ENCODE data around the gene SPEF1. TPM values are rescaled to one million over a fixed set of nuclear protein-coding genes. Genes with fewer than 3 reads are reported as not detected.

Gene SPEF1
- total RNA-seq, 1 experiment from 2014 or later: 0.34 TPM

DNA sequence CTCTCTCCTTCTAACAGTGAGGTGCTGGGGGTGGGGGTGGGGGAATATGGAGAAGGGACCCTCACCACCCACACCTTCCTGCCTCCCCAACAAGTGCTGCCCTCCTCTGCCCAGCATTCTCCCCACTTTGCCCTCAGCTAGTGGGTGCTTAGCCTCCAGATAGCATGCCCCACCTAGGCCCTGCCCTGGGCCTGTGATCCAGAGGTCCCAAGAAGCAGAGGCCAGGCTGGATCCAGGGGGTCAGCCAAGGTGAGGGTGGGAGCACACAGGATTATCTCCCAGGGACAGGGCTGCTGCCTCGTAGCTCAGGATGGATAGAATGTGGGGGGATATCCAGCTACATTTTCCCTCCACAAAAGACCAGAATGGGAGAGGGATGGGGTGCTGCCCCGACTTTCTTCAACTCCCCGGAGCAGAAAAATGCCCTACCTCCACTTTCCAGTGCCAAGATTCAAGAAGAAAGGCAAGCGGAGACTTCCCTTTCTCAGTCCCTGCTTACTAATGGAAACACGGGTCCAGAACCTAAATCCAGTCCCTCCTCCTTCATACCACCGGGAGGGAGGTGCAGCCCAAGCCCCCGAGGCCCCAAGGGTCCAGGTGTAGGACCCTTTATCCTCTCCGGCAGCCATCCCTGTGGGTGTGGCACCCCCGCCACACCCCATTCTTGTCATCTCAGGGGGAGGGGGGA lies 14.7 kb downstream of the SPEF1 start:
- no peak for DNase-seq (ENCODE audit: low read depth)

DNA sequence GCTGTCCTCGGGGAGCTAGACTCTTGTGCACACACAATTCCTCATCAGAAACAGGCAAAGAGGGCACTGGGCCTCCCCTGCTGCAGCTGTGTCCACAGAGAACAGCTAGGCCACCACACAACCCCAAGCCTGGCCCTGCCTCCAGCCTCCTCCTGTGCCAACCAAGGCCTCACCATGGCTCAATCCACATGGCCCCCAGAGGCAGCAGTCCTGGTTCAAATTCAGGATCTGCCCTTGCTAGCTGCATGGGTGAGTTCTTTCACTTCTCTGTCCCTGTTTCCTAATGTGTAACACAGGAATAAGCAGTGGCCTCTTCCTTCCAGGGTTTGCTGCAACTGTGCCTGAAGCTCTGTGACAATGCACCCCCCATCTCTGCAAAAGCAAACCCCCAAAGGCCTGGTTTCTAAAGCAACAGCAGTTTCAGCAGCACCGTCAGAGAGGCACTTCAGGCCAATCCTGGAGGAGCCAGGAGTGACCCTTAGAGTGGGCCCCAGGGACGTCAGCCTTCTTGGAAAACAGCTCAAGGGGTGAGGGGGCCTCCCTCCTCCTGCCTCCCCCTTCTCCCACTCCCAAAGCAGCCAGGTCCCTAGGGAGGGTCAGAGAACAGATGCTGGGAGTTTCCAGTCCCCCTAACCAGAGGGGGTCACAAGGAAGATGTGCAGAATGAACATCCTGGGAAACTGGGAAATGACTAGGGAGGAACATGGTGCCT lies 15.9 kb downstream of the SPEF1 start:
- no peak for DNase-seq (ENCODE audit: low read depth)

DNA sequence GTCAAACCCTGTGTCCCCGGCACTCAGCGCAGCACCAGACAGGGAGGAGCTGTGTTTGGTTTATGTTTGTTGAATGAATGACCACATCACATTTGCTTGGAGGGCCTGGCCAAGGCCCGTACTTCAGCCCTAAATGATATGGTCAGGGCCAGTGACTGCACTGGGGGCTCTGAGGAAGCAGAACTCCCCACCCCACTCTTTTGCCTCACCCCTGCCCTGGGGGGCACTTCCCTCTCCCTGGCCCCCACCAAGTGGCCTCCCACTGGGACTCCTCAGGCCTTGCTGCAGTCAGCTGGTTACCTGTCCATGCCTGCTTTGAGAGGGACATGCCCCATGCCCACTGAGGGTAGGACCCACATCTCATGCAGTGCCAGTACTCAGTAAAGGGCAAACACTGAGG lies 16.6 kb downstream of the SPEF1 start:
- no peak for DNase-seq (ENCODE audit: low read depth)

DNA sequence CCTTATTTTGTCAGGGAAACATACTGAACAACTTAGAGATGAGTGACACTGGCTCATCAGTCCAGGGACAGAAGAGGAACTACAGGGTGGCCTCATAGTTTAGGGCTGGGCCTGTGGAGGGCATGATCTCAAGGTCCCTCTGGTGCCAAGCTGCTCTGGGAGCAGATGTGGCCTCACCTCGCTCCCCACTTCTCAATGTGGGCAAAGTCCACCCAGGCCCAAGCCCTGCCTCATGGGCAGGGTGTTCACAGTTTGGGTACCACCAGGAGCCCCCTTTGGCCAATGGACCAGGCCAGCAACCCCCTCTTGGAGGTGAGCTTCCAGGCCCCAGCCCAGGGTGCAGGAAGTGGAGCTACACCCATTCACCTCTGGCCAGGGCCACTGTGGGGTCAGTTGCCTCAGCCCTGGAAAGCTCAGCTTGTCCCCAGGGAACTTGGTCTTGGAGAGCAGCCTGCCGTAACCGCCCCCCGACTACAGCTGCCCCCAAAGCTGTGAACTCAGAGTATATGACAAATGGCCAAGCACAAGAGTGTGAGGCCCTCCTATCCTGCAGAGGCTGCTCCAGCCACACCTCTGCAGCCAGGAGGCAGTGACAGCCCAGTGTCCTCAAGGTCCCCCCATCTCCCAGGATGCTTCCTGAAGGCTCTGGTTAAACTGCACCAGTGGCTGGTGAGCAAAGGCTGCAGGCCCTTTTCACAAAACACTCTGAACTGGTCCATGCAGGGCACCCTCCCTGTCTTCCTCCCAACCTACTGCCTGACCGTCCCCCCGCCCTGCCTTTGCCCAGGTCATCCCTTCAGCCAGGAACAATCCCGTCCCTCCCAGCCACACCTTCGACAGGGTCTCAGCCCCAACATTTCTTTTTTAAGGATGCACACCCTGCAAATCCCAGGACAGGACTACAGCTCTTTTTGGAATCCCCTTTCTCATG lies 17.3 kb downstream of the SPEF1 start:
- no peak for DNase-seq (ENCODE audit: low read depth)

DNA sequence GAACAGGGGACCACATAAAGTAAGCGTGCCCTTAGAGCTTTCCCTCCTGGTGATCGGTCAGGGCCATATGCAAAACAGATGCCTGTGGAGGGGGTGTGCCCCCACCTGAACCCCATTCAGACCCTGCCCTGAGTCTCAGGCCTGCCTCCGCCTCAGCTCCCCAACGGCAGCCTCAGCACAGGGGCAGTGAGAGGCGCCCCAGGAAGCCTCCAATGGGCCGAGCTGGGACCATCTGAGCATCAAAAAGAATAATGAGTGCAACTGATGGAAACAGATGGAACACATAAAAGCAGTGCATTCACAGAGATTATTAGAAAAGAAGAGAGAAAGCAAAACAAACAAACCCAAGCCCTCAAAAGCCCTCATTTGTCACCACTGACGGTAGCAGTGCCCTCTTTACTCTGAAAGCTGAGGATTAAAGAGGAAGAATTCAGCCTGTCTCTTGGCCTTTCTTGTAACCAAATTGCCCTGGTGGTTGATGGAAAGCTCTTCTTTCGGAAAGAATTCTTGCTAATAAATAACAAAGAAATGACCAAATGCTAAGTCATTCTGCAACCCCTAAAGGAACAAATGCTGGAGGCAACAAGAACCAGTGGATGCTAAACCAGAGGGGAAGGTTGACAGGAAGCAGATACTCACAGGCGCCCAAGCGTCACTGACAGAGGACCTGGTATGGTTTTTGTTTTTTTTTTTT lies 20.4 kb downstream of the SPEF1 start:
- no peak for DNase-seq (ENCODE audit: low read depth)

DNA sequence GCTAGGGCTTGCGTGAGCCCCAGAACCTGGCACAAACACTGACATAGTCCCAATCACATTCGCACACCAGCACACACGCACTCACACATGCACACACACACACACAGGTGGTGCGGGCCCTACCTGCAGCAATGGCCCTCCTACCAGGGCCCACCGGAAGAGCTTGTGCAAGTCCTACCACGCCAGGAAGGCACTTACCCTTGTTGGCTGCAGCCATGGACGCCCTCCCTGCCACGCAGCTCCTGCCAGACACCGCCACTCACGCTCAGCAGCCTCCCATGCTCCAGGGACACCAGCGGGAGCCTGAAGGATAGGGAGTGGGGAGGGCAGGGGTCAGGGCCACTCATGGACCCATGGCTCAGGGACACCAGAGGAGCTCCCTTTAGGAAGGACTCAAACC lies 21.4 kb downstream of the SPEF1 start:
- DNase-seq (ENCODE audit: low read depth): no peak

DNA sequence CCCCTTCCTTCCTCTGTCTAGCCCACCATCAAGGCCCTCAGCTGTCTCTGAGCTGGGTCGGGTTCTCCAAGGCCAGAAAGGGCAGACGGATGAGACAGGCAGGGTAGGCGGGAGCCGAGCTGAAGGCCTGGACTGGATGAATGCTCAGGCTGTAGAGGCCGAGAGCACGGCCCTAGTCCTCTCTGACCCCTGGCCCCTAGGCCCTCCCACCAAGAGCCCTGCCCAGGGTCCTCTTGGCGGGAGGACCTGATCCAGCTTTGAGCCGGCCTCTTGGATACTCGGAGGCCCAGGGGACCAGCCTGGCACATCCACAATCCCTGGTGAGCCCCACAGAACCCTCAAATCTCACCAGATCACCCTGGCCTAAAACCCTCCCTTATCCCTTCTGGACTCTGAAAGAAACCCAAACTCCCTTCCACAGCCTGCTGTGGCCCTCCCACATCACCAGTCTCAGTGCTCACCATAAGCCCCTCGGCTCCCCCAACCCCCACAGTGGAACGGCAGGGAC lies 21.9 kb downstream of the SPEF1 start:
- DNase-seq (ENCODE audit: low read depth): no peak

DNA sequence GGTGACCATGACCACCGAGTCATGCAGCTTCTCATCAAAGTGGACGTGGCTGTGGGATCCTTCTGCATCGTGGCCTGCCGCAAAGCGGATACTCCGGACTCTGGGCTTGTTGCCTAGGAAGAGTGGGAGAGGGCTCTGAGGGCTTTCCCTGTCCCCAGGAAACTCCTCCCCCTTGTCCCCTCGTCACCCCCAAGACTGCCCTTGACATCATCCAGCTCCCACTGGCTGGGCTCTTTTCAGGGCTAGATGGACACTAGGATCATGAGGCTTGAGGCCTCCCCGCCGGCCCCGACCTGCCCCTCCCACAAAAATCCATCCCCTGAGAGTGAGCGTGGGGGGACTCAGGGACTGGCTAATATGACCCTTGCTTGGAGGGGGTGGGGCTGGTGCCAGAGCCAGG lies 22.7 kb downstream of the SPEF1 start:
- no peak for DNase-seq (ENCODE audit: low read depth)

DNA sequence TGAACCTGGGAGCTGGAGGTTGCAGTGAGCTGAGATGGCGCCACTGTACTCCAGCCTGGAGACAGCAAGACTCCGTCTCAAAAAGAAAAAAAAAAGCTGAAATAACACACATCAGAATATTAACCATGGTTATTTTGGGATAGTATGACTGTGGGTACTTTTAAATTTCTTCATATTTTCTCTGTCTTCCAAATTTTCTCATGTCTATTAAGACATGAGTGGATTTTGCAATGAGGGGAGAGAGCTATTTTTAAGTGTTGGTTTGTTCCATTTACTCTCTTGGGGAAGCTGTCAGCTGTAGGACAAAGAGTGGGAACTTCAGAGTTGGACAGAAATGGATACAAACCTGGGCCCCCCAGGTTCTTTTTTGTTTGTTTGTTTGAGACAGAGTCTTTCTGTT lies 24.0 kb downstream of the SPEF1 start:
- no peak for DNase-seq (ENCODE audit: low read depth)

DNA sequence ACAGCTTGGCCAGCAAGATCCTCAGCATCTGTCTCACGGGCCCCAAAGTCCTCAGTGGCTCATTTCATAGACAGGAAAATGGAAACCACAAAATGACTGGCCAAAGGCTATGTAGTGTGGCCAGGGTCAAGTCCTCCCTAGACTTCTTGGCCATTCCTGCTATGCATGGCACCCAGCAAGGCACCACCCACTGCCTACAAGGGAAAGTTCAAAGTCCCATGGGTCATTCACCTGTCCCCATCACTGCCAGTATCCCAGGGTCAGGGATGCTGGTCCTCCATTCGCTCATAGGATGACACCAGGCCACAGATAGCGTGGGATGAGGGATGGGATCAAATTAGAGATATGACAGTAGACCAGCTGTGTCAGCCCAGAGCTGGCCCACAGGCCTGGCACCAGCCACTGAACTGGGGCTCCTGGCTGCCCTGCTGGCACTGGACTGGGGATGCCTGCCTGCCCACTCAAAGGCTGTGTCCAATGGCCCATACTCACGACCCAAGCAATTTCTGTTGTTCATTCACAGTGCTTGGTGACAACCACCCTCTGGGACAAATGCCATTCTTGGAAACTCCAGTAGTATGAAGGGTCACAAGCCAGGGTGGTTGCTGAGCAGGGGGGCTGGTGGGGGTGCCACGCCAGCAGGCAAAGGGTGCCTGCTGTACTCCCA lies 25.3 kb downstream of the SPEF1 start:
- no peak for DNase-seq (ENCODE audit: low read depth)

DNA sequence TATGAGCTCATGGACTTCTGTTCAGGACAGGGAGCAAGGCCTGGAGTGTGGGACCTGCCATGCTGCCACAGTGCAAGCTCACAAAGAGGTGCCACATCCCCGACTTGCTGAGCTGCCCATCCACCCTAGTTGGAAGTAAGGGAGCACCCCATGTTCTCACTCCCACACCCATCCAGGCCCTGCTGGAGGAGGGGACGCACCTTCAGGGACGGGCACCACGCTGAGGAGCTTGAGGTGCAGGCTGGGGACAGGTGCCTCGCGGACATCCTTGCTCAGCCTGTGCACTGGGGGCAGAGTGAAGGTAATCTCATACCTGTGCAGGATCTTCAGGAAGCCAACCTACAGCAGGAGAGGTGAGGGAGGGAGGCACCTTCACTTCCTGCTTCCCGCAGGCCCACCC lies 26.0 kb downstream of the SPEF1 start:
- no peak for DNase-seq (ENCODE audit: low read depth)

DNA sequence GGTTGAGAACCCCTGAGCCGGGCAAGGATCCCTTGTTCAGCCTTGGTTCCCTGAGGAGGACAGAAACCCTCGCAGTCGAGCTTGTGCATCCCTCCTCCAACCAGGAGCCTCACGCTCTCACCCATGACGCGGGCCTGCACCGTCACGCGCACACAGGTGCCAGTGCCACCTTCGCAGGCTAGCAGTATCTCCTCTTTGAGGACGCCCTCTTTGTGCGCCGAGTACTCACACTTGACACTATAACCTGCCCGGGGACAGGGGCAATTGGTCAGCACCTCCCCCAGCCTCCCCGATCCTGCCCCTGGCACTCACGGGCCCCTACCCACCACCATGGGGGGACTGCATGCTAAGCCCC lies 27.0 kb downstream of the SPEF1 start:
- DNase-seq (ENCODE audit: low read depth): no peak

DNA sequence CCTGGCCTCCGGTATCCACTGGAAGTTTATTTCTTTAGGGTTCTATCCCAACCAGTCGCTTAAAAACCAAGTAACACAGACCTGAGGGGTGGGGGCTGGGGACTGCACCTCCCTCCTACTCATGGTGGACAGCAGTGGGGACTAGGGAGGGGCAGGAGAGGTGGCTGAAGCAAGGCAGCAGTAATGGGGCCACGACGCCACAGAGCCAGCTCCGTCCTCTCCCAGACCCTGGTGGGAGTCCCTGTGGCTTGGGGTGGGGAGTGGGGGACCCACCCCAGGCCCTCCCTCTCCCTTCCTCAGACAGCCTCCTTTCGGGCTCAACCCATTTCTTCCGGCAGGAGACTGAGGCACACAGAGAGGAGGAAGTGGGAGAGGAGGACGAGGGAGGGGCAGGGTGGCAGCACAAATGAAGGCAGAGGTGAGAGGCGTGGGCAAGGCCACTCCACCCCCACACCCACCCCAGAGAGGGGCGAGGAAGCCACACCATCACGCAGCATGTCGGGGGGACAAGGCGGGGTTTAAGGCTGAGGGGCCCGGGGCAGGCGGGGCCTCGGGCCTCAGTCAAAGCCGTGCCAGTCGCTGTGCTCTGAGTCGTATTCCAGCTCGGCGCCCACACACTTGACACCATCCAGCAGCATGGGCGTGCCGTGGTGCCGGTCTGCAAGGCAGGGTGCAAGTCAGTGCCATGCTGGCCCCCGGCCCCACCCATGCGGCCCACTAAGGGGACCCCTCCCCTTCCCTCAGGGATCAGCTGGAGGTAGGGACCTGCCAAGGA lies 27.6 kb downstream of the SPEF1 start:
- DNase-seq (ENCODE audit: low read depth): no peak

DNA sequence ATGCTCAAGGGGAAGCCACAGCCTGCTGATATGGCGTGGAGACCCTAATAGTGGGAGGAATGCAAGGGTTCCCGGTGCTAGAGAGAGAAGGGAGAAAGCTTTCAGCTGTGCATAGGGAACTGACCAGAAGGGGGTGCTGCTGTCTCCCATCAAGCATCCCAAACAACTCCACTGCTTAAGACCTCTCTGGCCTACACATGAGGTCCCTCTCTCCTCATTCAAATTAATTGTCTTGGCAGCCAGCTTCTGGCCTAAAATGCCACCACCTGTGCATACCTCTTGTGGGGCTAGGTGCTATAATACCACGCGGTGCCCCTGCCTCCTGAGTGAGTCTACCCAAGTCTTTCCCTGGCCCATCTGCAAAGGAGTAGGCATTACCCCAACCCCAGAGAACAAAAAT lies 28.1 kb downstream of the SPEF1 start:
- peak; percentile 63 for DNase-seq (ENCODE audit: low read depth)

DNA sequence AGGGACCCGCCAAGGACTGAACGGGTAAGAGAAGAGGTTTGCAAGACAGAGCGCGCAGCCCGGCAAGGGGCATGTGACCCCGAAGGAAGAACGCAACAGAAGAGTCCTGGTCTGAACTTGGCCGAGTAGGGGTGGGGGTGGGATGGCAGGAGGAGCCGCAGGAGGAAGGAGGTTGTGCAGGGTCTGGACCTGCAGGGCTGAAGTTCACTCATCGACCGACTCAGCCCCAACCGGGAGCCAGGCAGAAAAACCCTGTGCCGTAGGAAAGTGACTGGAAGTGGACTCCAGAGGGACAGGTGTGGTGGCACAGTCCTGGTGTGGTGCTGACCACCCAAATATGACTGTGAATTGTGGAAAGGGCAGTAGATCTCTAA lies 28.9 kb downstream of the SPEF1 start:
- DNase-seq (ENCODE audit: low read depth): no peak

DNA sequence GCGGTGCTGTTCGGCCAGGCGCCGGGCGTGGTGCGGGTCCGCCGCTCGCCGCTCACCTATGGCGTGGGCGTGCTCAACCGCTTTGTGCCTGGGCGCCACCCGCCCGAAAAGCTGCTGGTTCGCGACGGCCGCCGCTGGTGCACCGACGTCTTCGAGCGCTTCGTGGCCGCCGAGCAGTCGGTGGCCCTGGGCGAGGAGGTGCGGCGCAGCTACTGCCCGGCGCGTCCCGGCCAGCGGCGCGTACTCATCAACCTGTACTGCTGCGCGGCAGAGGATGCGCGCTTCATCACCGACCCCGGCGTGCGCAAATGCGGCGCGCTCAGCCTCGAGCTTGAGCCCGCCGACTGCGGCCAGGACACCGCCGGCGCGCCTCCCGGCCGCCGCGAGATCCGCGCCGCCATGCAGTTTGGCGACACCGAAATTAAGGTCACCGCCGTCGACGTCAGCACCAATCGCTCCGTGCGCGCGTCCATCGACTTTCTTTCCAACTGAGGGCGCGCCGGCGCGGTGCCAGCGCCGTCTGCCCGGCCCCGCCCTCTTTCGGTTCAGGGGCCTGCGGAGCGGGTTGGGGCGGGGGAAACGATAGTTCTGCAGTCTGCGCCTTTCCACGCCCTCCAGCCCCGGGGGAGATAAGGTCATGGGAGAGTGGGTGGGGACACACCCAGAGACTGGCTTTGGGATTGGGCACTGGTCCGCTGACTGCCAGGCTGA lies 29.4 kb downstream of the SPEF1 start:
- no peak for DNase-seq (ENCODE audit: low read depth)

DNA sequence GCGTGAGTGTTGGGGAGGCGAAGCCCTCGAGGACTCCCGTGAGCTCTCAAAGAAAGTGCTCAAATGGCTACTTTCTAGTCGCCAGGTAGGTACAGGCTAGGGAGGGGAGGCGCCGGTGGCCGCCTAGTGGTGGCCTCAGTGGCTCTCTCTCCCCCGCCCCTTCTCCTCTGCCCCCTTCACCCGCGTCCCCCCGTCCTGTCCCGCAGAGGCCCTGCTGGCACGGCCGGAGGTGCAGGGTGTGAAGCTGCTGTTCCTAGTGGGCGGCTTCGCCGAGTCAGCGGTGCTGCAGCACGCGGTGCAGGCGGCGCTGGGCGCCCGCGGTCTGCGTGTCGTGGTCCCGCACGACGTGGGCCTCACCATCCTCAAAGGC lies 30.0 kb downstream of the SPEF1 start:
- no peak for DNase-seq (ENCODE audit: low read depth)

DNA sequence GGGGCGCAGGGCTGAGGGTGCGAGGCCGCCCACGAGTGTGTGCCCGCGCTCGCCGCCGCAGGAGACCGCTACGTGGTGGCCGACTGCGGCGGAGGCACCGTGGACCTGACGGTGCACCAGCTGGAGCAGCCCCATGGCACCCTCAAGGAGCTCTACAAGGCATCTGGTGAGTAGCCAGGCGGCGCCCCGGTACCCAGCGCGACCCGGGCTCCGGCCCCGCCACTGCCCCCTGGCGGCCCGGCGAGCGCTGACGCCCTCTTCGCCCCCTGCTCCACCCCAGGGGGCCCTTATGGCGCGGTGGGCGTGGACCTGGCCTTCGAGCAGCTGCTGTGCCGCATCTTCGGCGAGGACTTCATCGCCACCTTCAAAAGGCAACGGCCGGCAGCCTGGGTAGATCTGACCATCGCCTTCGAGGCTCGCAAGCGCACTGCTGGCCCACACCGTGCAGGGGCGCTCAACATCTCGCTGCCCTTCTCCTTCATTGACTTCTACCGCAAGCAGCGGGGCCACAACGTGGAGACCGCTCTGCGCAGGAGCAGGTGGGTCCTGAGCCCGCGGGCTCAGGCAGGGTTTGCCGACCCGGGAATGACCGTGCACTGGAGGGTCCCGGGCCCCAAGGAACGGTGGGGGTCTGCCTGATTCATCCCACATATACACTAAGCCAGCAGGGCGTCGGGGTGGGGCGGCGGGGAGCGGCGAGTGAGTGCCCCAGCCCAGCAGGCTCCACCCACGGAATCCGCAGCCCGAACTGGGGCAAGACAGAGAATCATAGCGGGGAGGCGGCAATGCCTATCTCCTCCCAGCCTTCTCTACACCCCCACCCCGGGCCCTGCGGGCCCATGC lies 31.3 kb downstream of the SPEF1 start:
- DNase-seq (ENCODE audit: low read depth): peak; percentile 62

DNA sequence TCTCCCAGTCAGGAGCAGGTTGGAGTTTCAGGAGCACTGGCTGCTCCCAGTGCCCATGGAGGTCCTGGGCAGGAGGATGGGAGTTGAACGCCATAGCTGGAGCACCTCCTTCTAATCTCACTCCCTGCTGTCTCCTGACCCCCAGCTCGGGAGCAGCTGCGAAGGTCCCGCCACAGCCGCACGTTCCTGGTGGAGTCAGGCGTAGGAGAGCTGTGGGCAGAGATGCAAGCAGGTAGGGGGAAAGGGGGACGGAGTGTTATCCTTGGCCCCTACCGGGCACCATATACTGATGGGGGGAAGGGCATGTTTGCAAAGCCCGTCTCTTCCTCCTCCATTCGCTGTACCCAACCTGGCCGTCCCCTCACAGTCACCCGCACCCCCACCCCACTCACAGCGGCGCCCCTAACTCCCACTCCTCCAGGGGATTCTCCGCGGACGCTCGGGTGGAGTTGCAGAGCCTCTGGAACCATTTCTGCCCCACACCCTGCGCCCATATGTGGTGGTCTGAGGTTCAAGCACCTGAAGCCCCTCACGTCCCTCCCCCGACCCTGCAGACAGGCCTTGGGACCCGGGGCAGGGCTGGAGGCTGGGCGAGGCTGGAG lies 32.1 kb downstream of the SPEF1 start:
- no peak for DNase-seq (ENCODE audit: low read depth)

All from M059J (cell line).